ENCODE results near the gene KCTD1.
"Not testable (repeated sequence)": the region's sequence is repeated elsewhere in the genome, so short reads cannot be mapped to it uniquely, and the experiment has no call there.

The KCTD1 gene

GRCh38 chr18:26454616-26455015 is 93.7 kb downstream of the KCTD1 start:
- DNase-seq: no peak

- DNase-seq: no peak
Observed at GRCh38 chr18:26454192-26454591, 94.2 kb downstream of the KCTD1 start.

- DNase-seq: peak; percentile 57
Observed at GRCh38 chr18:26453386-26453901, 94.9 kb downstream of the KCTD1 start.

GRCh38 chr18:26450989-26451682 is 97.2 kb downstream of the KCTD1 start:
- no peak for DNase-seq

GRCh38 chr18:26448714-26449159 is 99.6 kb downstream of the KCTD1 start:
- DNase-seq: no peak

GRCh38 chr18:26443853-26444252 is 104.5 kb downstream of the KCTD1 start:
- no peak for DNase-seq

- DNase-seq: no peak
Observed at GRCh38 chr18:26442126-26442525, 106.2 kb downstream of the KCTD1 start.

GRCh38 chr18:26440644-26441043 is 107.7 kb downstream of the KCTD1 start:
- no peak for DNase-seq

GRCh38 chr18:26439537-26439936 is 108.8 kb downstream of the KCTD1 start:
- no peak for DNase-seq

- no peak for DNase-seq
Observed at GRCh38 chr18:26438980-26439379, 109.4 kb downstream of the KCTD1 start.

- not testable (repeated sequence) for DNase-seq
Observed at GRCh38 chr18:26437634-26438033, 110.7 kb downstream of the KCTD1 start.

GRCh38 chr18:26436176-26437051 is 111.9 kb downstream of the KCTD1 start:
- no peak for DNase-seq

GRCh38 chr18:26435415-26436095 is 112.8 kb downstream of the KCTD1 start:
- no peak for DNase-seq

- no peak for DNase-seq
Observed at GRCh38 chr18:26434887-26435286, 113.5 kb downstream of the KCTD1 start.

- no peak for DNase-seq
Observed at GRCh38 chr18:26432651-26433424, 115.5 kb downstream of the KCTD1 start.

GRCh38 chr18:26429535-26430226 is 118.7 kb downstream of the KCTD1 start:
- no peak for DNase-seq

GRCh38 chr18:26425148-26425531 is 123.2 kb downstream of the KCTD1 start:
- no peak for DNase-seq

- DNase-seq: no peak
Observed at GRCh38 chr18:26424428-26425147, 123.8 kb downstream of the KCTD1 start.

- no peak for DNase-seq
Observed at GRCh38 chr18:26422472-26423162, 125.7 kb downstream of the KCTD1 start.

GRCh38 chr18:26421931-26422330 is 126.4 kb downstream of the KCTD1 start:
- no peak for DNase-seq

- no peak for DNase-seq
Observed at GRCh38 chr18:26421503-26421902, 126.8 kb downstream of the KCTD1 start.

Measured in NCI-H748 treated with DMSO at 0.1 percent for 48 hours (cell line).